ENCODE results near the gene TAX1BP1.

DNA sequence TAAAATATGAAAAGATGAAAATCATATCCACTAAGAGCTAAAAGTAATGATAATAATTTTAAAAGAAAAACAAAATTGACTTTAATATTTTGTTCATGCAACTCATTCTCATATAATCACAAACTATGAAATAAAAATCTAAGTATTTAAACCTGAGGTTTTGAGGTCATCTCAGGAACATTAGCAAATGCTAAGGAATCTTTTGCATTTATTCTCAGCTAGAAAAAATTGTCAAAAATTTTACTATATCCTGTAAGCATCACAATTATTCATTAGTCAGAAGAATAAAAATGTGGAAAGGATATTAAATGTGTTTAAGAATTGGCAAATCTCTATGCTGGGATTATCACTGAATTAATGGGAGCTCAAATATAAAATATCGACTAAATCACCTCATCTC, 36.8 kb upstream of the TAX1BP1 start:
- TF ChIP-seq POLR2A (IDR thresholded peaks at IDR 0.05; ENCODE audit: low read length): no peak
- no peak for TF ChIP-seq GATA1 (IDR thresholded peaks at IDR 0.05; ENCODE audit: low read depth, low read length)

Data from erythroblast (primary cell).